PC-9 (cell line): Measurements from ENCODE around the gene ZNF57. TPM values are rescaled to one million over a fixed set of nuclear protein-coding genes. Genes with fewer than 3 reads are reported as not detected.

ENCODE experiments used
- BruUV-seq: library from RNA; stranded (reverse); fragments of 400-500 nt; replicated peaks from 2 replicates; lab custom pipeline; 2021; lab: Mats Ljungman, UMichigan
- CTCF ChIA-PET: fragments of 300-600 bp; sonication (Branson Sonifier 250); formaldehyde crosslinking; loops from one replicate; lab custom pipeline; 2022; ENCODE audit warnings: antibody characterized with exemption; lab: Charles Lee
- POLR2A ChIA-PET: fragments of 300-600 bp; sonication (Branson Sonifier 250); formaldehyde crosslinking; loops from one replicate; lab custom pipeline; 2022; ENCODE audit warnings: antibody characterized with exemption; ENCODE audit not compliant: unreplicated experiment; lab: Charles Lee
- DNase-seq, 2 experiments: peaks; one replicate each; pipeline versions ENCODE4 v3.0.0 to v3.0.0-alpha.2; 2015 to 2022; ENCODE audit warnings: mixed read lengths in 1 of 2
- H2AFZ ChIP-seq: fragments of 200-600 bp; sonication (generic); 2 replicates; pipeline ENCODE4 v1.8.1; 2017; ENCODE audit warnings: antibody characterized with exemption
- H3F3A ChIP-seq: fragments of 200-600 bp; sonication (generic); 2 replicates; pipeline ENCODE4 v1.8.1; 2017; ENCODE audit warnings: antibody characterized with exemption, mild to moderate bottlenecking, low read depth; ENCODE audit not compliant: insufficient read depth
- H3K27ac ChIP-seq: fragments of 200-600 bp; sonication (generic); 2 replicates; pipeline ENCODE4 v1.6.1; 2016; ENCODE audit warnings: mixed run types
- H3K27me3 ChIP-seq: fragments of 200-600 bp; sonication (generic); 2 replicates; pipeline ENCODE4 v1.6.1; 2016; ENCODE audit warnings: low read depth, mixed run types; ENCODE audit not compliant: insufficient read depth
- H3K36me3 ChIP-seq: fragments of 200-600 bp; sonication (generic); 2 replicates; pipeline ENCODE4 v1.6.1; 2016; ENCODE audit warnings: low read depth, mixed run types
- H3K4me1 ChIP-seq: fragments of 200-600 bp; sonication (generic); replicated peaks from 2 replicates; pipeline ENCODE4 v1.6.1; 2016; ENCODE audit warnings: mixed run types; ENCODE audit not compliant: insufficient read depth
- H3K4me2 ChIP-seq: fragments of 200-600 bp; sonication (generic); 2 replicates; pipeline ENCODE4 v1.6.1; 2017; ENCODE audit warnings: mixed run types
- H3K4me3 ChIP-seq: fragments of 200-600 bp; sonication (generic); 2 replicates; pipeline ENCODE4 v1.6.1; 2016; ENCODE audit warnings: mixed run types
- H3K79me2 ChIP-seq: fragments of 200-600 bp; sonication (generic); 2 replicates; pipeline ENCODE4 v1.6.1; 2017; ENCODE audit warnings: low read depth, mixed run types
- H3K9me2 ChIP-seq: fragments of 200-600 bp; sonication (generic); 2 replicates; pipeline ENCODE4 v1.8.1; 2017; ENCODE audit warnings: mild to moderate bottlenecking; ENCODE audit not compliant: insufficient read depth
- H3K9me3 ChIP-seq: fragments of 200-600 bp; sonication (generic); 2 replicates; pipeline ENCODE4 v1.8.1; 2016; ENCODE audit warnings: low read depth; ENCODE audit not compliant: insufficient read depth
- H4K20me1 ChIP-seq: fragments of 200-600 bp; sonication (generic); 2 replicates; pipeline ENCODE4 v1.8.1; 2017; ENCODE audit not compliant: insufficient read depth
- EZH2 ChIP-seq: fragments of 200-600 bp; sonication (generic); IDR thresholded peaks from 2 replicates; pipeline ENCODE4 v1.8.0; 2017; ENCODE audit warnings: antibody characterized with exemption, low read depth
- intact Hi-C: fragments of 100-400 bp; cut with micrococcal nuclease; formaldehyde crosslinking; loops from one replicate; pipeline ENCODE4 v1.10.0; 2022; ENCODE audit not compliant: unreplicated experiment
- total RNA-seq: library from RNA; stranded (reverse); gene quantifications from 2 replicates; pipeline ENCODE4 v1.2.3, GENCODE V29; 2021
- TF ChIP-seq, protein P1 (sequence below): fragments of 200-600 bp; sonication (generic); conservative IDR thresholded peaks from 2 replicates; pipeline ENCODE4 v1.6.1; 2017; ENCODE audit warnings: mixed run types, antibody characterized with exemption, mild to moderate bottlenecking, moderate library complexity

The ZNF57 gene
- total RNA-seq, 1 experiment from 2014 or later = 2.6 TPM

- Histone ChIP-seq H2AFZ (peak overlapping the region; percentile 81), H3K27ac (peak overlapping the region; percentile 95), H3K4me1 (peaks cover 21% of the 10 kb centered on the region), H3F3A (peaks cover 30% of the 10 kb centered on the region), H3K79me2 (peaks cover 15% of the 10 kb centered on the region), H3K36me3 (no peaks in the 10 kb centered on the region), H3K4me2 (peak overlapping the region; percentile 76), H3K27me3 (no peaks in the 10 kb centered on the region), H3K9me3 (no peaks in the 10 kb centered on the region), H3K4me3 (peak overlapping the region; percentile 56; the same call in 1 of the 2 replicates), H3K9me2 (no peaks in the 10 kb centered on the region), H4K20me1 (no peaks in the 10 kb centered on the region)
- DNase-seq = peak; percentile 81 to 97
- BruUV-seq = no TSS peak
- intact Hi-C loops = loop anchor here (5.0 to 10.0 kb wide), 3 partner anchors 66 to 152 kb away; no protein-coding TSS in a partner anchor
- ChIA-PET POLR2A (interaction anchor here (0.6 to 0.9 kb wide), 4 partner anchors 52 to 1047 kb away, joined by 3 read pairs; no protein-coding TSS in a partner anchor), CTCF (interaction anchor here (0.6 kb wide), 1 partner anchor 130 kb away, joined by 3 read pairs; no protein-coding TSS in a partner anchor)
- TF ChIP-seq, protein P1, sequence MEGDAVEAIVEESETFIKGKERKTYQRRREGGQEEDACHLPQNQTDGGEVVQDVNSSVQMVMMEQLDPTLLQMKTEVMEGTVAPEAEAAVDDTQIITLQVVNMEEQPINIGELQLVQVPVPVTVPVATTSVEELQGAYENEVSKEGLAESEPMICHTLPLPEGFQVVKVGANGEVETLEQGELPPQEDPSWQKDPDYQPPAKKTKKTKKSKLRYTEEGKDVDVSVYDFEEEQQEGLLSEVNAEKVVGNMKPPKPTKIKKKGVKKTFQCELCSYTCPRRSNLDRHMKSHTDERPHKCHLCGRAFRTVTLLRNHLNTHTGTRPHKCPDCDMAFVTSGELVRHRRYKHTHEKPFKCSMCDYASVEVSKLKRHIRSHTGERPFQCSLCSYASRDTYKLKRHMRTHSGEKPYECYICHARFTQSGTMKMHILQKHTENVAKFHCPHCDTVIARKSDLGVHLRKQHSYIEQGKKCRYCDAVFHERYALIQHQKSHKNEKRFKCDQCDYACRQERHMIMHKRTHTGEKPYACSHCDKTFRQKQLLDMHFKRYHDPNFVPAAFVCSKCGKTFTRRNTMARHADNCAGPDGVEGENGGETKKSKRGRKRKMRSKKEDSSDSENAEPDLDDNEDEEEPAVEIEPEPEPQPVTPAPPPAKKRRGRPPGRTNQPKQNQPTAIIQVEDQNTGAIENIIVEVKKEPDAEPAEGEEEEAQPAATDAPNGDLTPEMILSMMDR = 0 out of 2 replicates have a peak, but pooled peaks have one; percentile 33
- TF ChIP-seq EZH2 = no peak
These were observed 52.3 kb downstream of the ZNF57 start for GRCh38 chr19:2952953-2953481.

DNA sequence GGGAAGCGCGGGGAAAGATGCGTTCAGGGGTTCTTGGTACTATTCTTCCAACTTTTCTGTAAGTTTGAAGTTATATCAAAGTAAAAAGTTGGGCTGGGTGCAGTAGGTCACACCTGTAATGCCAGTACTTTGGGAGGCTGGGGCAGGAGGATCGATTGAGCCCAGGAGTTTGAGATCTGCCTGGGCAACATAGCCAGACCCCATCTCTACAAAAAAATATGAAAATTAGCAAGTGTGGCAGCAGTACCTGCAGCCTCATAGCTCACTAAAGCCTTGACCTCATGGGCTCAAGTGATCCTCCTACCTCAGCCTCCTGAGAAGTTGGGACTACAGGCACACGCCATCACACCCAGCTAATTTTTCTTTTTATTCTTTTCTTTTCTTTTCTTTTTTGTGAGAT lies 56.4 kb downstream of the ZNF57 start:
- no peaks in the 10 kb centered on the region for H4K20me1 ChIP-seq
- H3K36me3 ChIP-seq = no peaks in the 10 kb centered on the region
- no peak overlapping the region for H3K27ac ChIP-seq
- no TSS peak for BruUV-seq
- intact Hi-C loops = loop anchor here (10.0 kb wide), 1 partner anchor 148 kb away; no protein-coding TSS in a partner anchor
- DNase-seq = no peak
- H2AFZ ChIP-seq = no peak overlapping the region
- peaks cover 21% of the 10 kb centered on the region for H3F3A ChIP-seq
- H3K4me1 ChIP-seq = peaks cover 14% of the 10 kb centered on the region
- no peak overlapping the region for H3K4me2 ChIP-seq
- H3K9me3 ChIP-seq = no peaks in the 10 kb centered on the region
- H3K9me2 ChIP-seq = no peaks in the 10 kb centered on the region
- TF ChIP-seq EZH2 = no peak
- TF ChIP-seq, protein P1 = no peak
- no peaks in the 10 kb centered on the region for H3K79me2 ChIP-seq
- H3K4me3 ChIP-seq = no peak overlapping the region
- CTCF ChIA-PET = interaction anchor here (1.0 kb wide), 1 partner anchor 211 kb away, joined by 4 read pairs; no protein-coding TSS in a partner anchor
- POLR2A ChIA-PET = no interaction called here
- no peaks in the 10 kb centered on the region for H3K27me3 ChIP-seq

- H3K4me3 ChIP-seq = no peak overlapping the region
- no peaks in the 10 kb centered on the region for H3K9me2 ChIP-seq
- H3K36me3 ChIP-seq = no peaks in the 10 kb centered on the region
- ChIA-PET POLR2A (interaction anchor here (0.6 kb wide), 1 partner anchor 9 kb away, joined by 7 read pairs; no protein-coding TSS in a partner anchor), CTCF (interaction anchor here (0.6 to 0.8 kb wide), 3 partner anchors 10 to 324 kb away, joined by 3 to 8 read pairs (median 5); no protein-coding TSS in a partner anchor)
- no peaks in the 10 kb centered on the region for H3K79me2 ChIP-seq
- H3F3A ChIP-seq = no peaks in the 10 kb centered on the region
- H4K20me1 ChIP-seq = no peaks in the 10 kb centered on the region
- no peak overlapping the region for H3K4me2 ChIP-seq
- BruUV-seq = no TSS peak
- no peaks in the 10 kb centered on the region for H3K9me3 ChIP-seq
- no peaks in the 10 kb centered on the region for H3K27me3 ChIP-seq
- no peak overlapping the region for H2AFZ ChIP-seq
- no peak for TF ChIP-seq EZH2
- TF ChIP-seq, protein P1 = no peak
- intact Hi-C loops = no loop called here
- H3K4me1 ChIP-seq = no peaks in the 10 kb centered on the region
- no peak for DNase-seq
- H3K27ac ChIP-seq = no peak overlapping the region
These were observed 59.4 kb downstream of the ZNF57 start for GRCh38 chr19:2960120-2960519.
